ENCODE data around the gene CHMP3.
"Not testable (repeated sequence)": the region's sequence is repeated elsewhere in the genome, so short reads cannot be mapped to it uniquely, and the experiment has no call there.

CHMP3 gene

GRCh38 chr2:86593266-86593665 lies 30.0 kb upstream of the CHMP3 start:
- CTCF ChIA-PET = interaction anchor here (0.6 kb wide), 1 partner anchor 315 kb away, joined by 3 read pairs; no protein-coding TSS in a partner anchor
- no peak overlapping the region for H3K4me3 ChIP-seq (ENCODE audit: low read depth, low read length)
- TF ChIP-seq CTCF (IDR thresholded peaks at IDR 0.05; ENCODE audit: insufficient read depth, low read length, missing control alignments) = no peak
- DNase-seq (ENCODE audit: low read depth, low spot score) = no peak
- POLR2A ChIA-PET = no interaction called here

GRCh38 chr2:86592547-86593230 lies 29.4 kb upstream of the CHMP3 start:
- no peak for TF ChIP-seq CTCF (IDR thresholded peaks at IDR 0.05; ENCODE audit: insufficient read depth, low read length, missing control alignments)
- no peak overlapping the region for H3K4me3 ChIP-seq (ENCODE audit: low read depth, low read length)
- ChIA-PET CTCF (interaction anchor here (1.2 kb wide), 1 partner anchor 10 kb away, joined by 3 read pairs; no protein-coding TSS in a partner anchor), POLR2A (no interaction called here)
- DNase-seq (ENCODE audit: low read depth, low spot score) = no peak

GRCh38 chr2:86589701-86590100 lies 26.5 kb upstream of the CHMP3 start:
- DNase-seq (ENCODE audit: low read depth, low spot score); H3K4me3 ChIP-seq (ENCODE audit: low read depth, low read length); POLR2A ChIA-PET: not testable (repeated sequence)
- CTCF ChIA-PET = interaction anchor here (1.0 kb wide), 1 partner anchor 10 kb away, joined by 3 read pairs; no protein-coding TSS in a partner anchor

DNA sequence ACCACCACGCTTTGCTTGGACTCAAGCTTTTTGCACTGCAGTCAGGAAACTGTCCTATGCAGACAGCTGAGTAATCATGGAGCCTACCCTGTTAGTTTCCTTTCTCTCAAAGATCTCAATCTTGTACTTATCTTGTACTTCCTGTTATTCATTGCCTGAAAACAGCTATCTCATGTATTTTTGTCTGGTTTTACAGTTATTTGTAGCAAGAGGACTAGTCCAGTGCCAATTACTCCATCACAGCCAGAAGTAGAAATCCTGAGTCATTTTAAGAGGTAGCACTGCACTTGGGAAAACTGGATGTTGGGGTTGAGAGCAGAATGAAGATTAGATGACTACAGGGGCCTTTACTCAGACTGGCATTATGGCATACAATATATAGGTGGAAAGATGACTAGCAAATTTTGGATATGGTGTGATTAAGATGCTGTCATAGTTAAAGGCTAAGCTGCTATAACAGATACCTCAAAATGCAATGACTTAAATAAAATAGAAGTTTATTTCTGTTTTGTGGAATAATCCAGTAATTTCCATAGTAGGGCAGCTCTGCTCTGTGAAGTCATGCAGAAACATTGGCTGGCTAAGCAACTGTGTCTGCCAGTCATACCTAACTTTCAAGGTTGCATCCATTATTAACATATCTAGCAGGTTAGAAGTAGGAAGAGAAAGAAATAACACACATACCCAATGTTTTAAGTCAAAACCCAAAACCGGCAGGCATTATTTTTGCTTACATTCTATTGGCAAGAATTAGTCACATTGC lies 21.1 kb upstream of the CHMP3 start:
- DNase-seq (ENCODE audit: low read depth, low spot score) = no peak
- CTCF ChIA-PET = no interaction called here
- TF ChIP-seq CTCF (IDR thresholded peaks at IDR 0.05; ENCODE audit: insufficient read depth, low read length, missing control alignments) = no peak
- POLR2A ChIA-PET = no interaction called here
- no peak overlapping the region for H3K4me3 ChIP-seq (ENCODE audit: low read depth, low read length)

DNA sequence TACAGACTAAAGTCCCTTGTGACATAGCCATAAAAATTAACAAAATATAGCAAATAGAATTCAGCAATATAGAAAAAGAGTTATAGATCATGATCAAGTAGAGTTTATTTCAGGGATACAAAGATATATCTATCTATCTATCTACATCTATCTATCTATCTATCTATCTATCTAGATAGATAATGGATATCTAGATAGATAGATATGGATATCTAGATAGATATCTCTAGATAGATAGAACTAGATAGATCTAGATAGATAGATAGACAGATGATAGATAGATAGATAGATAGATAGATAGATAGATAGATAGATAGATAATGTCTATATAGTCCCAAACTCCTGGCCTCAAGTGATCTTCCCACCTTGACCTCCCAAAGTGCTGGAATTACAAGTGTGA lies 17.3 kb upstream of the CHMP3 start:
- POLR2A ChIA-PET = no interaction called here
- CTCF ChIA-PET = no interaction called here
- no peak for TF ChIP-seq CTCF (IDR thresholded peaks at IDR 0.05; ENCODE audit: insufficient read depth, low read length, missing control alignments)
- H3K4me3 ChIP-seq (ENCODE audit: low read depth, low read length) = no peak overlapping the region
- no peak for DNase-seq (ENCODE audit: low read depth, low spot score)

DNA sequence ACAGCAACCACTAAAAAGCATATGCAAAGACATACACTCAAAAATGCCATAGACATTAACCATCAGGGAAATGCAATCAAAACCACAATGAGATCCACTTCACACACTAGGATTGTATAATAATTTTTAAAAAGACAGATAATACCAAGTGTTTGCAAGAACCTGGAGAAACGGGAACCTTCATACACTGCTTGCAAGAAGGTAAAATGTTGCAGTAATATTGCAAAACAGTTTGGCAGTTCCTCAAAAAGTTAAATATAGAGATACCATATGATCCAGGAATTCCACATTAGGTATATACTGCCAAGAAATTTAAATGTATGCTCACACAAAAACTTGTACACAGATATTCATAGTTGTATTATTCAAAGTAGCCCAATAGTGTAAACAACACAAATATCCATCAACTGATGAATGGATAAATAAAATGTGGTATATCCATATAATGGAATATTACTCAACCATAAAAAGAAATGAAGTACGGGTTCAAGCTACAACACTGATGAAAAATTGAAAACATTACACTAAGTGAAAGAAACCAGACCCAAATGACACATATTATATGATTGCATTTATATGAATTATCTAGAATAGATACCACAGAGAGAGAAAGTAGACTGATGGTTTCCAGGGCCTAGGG lies 14.7 kb upstream of the CHMP3 start:
- no peak for TF ChIP-seq CTCF (IDR thresholded peaks at IDR 0.05; ENCODE audit: insufficient read depth, low read length, missing control alignments)
- POLR2A ChIA-PET = no interaction called here
- DNase-seq (ENCODE audit: low read depth, low spot score) = no peak
- CTCF ChIA-PET = no interaction called here
- H3K4me3 ChIP-seq (ENCODE audit: low read depth, low read length) = no peak overlapping the region

Measured in AG04449 (cell line).